Measurements from ENCODE around the gene LEF1. TPM values are rescaled to one million over a fixed set of nuclear protein-coding genes. Genes with fewer than 3 reads are reported as not detected.

LEF1 gene
- total RNA-seq, 1 donor, result 0.63 TPM

DNA sequence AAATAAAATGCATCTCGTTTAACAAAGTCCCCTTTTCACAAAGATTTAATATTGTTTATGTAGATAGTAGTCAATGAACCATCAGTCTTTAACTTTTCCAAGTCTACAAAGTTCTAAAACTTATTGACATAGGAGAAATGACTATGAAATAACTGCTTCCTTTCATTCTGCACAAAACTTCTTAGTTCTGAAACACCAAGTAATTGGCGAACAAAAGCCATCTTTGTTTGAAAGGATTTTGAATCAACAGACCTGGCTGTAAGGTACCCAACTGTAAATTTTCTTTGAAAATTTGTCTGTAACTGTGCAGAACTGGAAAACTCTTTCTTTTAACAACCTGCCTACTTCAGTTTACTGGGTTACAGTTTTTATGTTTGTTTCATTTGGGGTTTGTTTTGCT lies 25.9 kb downstream of the LEF1 start:
- TF ChIP-seq, protein P1, sequence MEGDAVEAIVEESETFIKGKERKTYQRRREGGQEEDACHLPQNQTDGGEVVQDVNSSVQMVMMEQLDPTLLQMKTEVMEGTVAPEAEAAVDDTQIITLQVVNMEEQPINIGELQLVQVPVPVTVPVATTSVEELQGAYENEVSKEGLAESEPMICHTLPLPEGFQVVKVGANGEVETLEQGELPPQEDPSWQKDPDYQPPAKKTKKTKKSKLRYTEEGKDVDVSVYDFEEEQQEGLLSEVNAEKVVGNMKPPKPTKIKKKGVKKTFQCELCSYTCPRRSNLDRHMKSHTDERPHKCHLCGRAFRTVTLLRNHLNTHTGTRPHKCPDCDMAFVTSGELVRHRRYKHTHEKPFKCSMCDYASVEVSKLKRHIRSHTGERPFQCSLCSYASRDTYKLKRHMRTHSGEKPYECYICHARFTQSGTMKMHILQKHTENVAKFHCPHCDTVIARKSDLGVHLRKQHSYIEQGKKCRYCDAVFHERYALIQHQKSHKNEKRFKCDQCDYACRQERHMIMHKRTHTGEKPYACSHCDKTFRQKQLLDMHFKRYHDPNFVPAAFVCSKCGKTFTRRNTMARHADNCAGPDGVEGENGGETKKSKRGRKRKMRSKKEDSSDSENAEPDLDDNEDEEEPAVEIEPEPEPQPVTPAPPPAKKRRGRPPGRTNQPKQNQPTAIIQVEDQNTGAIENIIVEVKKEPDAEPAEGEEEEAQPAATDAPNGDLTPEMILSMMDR (IDR thresholded peaks at IDR 0.05; ENCODE audit: insufficient read depth, low read length), result no peak
- no peak for DNase-seq (ENCODE audit: low read depth)
- no peak overlapping the region for H3K4me3 ChIP-seq (ENCODE audit: low read depth, low read length)

DNA sequence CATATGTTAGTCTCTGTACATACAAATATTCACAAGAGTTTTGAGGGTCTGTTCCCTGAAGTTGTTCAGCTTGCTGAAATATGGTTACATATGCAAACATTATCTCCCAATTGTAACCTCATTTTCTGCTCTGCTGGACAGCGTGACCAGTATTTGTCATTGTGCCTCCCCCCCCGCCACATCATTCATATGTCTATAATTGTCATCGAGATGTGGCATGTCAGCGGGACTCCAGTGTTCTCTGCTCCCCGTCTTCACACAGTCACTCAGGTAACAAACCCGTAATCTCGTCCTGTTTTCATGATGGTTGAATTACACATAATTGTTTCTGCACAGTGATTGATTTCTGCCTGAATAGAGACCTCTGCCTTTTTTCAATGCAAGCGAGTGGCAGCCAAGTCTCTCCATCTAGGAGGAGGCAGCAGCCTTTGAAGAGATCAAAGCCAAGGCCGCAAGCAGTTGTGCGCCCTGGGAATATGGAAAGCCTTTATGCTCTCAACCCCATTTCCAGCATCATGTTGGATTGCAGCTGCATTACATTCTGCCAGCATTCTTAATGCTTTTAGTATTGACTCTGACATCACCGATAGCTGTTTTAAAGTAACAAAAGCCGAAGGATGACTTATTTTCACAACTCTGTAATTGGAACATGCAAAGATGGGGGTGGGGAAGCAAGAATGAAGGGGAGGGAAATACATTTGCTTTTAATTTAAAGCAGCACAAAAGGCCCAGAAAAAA lies 27.4 kb downstream of the LEF1 start:
- DNase-seq (ENCODE audit: low read depth), result no peak
- TF ChIP-seq, protein P1 (IDR thresholded peaks at IDR 0.05; ENCODE audit: insufficient read depth, low read length), result no peak
- H3K4me3 ChIP-seq (ENCODE audit: low read depth, low read length), result no peak overlapping the region

DNA sequence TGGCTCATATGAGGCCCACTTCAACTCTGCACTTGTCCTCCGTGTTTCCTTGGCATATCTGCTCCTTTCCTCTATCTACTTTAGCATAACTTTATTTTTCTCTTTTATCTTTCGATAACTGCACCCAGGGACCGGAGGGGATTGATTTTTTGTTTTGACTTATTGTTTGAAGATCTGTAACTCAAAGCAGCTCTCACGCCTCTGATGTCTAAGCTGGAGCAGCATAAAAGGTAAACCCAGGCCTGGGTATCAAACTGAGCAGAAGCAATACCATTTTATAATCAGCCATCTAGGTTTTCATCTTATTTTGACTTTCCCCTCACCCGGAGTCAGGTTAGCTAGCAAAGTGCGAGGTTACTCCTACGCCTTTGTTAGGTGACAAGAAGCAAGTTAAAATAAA lies 28.4 kb downstream of the LEF1 start:
- DNase-seq (ENCODE audit: low read depth), result no peak
- H3K4me3 ChIP-seq (ENCODE audit: low read depth, low read length), result no peak overlapping the region
- TF ChIP-seq, protein P1 (IDR thresholded peaks at IDR 0.05; ENCODE audit: insufficient read depth, low read length), result no peak

DNA sequence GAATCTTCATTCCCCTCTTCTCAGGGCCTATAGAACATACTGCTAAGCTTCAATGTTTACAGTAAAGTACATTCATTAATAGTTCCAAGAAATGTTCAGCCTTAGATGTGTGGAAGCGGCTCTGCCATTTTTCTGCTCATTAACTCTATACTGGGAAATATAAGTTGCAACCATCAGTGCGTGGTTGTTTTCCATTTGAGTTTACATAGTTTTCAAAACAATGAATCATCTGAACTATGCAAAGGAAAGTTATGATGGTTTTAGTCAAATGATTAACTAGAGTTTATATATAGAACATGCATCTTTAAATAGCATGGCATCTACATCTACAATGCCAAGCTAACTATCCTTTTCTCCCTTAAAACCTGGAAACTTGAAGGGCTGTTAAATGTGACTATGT lies 29.6 kb downstream of the LEF1 start:
- H3K4me3 ChIP-seq (ENCODE audit: low read depth, low read length), result no peak overlapping the region
- DNase-seq (ENCODE audit: low read depth), result no peak
- TF ChIP-seq, protein P1 (IDR thresholded peaks at IDR 0.05; ENCODE audit: insufficient read depth, low read length), result no peak

DNA sequence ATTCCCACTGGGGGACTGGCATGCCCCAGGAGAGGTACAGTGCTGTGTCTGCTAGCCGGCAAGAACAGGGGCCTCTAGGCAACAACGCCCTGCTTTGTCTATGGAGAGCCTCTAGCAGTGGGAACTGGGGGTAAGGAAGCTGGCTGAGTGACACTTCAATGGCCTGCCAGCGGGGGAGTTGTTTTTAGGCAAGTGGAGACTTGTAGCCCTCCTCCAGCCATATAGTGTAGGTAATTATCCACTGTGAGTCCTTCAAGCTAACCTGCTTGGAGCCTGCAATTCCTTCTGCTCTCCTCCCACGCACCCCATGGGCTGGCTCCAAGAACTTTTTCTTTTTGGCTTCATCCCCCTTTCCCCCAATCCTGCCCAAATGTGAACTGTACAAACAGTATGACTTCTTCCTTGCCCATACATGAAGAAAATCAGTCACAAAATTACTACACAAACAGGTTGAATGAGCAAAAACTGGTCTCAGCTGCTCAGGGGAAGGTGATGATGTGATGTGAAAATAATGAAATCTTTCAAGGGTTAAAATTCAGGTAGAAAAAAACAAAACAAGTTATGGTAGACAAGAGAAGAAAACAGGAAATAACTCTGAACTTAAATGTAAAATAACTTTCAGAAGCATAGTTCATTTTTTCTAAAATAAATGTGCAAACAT lies 33.1 kb downstream of the LEF1 start:
- TF ChIP-seq, protein P1 (IDR thresholded peaks at IDR 0.05; ENCODE audit: insufficient read depth, low read length), result no peak

DNA sequence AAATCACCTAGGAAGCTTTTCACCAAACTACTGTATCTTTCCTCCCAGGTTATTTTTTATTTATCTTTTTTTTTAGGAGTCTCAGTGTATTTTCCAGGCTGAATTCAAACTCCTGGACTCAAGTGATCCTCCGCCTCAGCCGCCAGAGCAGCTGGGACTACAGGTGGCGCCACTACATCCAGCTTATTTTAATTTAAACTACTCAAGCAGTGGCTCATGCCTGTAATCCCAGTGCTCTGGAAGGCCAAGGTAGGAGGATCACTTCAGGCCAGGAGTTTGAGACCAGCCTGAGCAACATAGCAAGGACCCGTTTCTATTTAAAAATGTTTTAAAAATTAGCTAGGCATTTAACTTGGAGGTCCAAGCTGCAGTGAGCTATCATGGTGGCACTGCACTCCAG lies 37.8 kb downstream of the LEF1 start:
- TF ChIP-seq, protein P1 (IDR thresholded peaks at IDR 0.05; ENCODE audit: insufficient read depth, low read length), result peak; percentile 7
- DNase-seq (ENCODE audit: low read depth), result no peak
- no peak overlapping the region for H3K4me3 ChIP-seq (ENCODE audit: low read depth, low read length)

More for the DNA sequence above, 33.1 kb downstream of the LEF1 start:
- H3K4me3 ChIP-seq (ENCODE audit: low read depth, low read length), result no peak overlapping the region
- DNase-seq (ENCODE audit: low read depth), result no peak
